NK-92 (cell line): ENCODE results near the gene SLC39A8.
"Not testable (repeated sequence)": the region's sequence is repeated elsewhere in the genome, so short reads cannot be mapped to it uniquely, and the experiment has no call there.

Experiments
- DNase-seq: peaks from one replicate; lab custom pipeline; 2025; ENCODE audit not compliant: unreplicated experiment; lab: John Stamatoyannopoulos, UW

The SLC39A8 gene

GRCh38 chr4:102344954-102345794, at the start of gene SLC39A8:
Gene SLC39A8 (minus strand): TSS chr4:102345482. CDS start chr4:102344662, 820 bp downstream.
- DNase-seq, result peak; percentile 26

- no peak for DNase-seq
Observed at GRCh38 chr4:102392033-102392744, 46.9 kb upstream of the SLC39A8 start.

GRCh38 chr4:102390438-102390837, 45.2 kb upstream of the SLC39A8 start:
- DNase-seq, result no peak

- no peak for DNase-seq
Observed at GRCh38 chr4:102388611-102389010, 43.3 kb upstream of the SLC39A8 start.

GRCh38 chr4:102387552-102388150, 42.4 kb upstream of the SLC39A8 start:
- no peak for DNase-seq

GRCh38 chr4:102386966-102387365, 41.7 kb upstream of the SLC39A8 start:
- DNase-seq, result no peak

GRCh38 chr4:102380253-102380652, 35.0 kb upstream of the SLC39A8 start:
- not testable (repeated sequence) for DNase-seq

GRCh38 chr4:102362922-102363432, 17.7 kb upstream of the SLC39A8 start:
- DNase-seq, result no peak

- no peak for DNase-seq
Observed at GRCh38 chr4:102358128-102358527, 12.8 kb upstream of the SLC39A8 start.

- not testable (repeated sequence) for DNase-seq
Observed at GRCh38 chr4:102357637-102358036, 12.4 kb upstream of the SLC39A8 start.

GRCh38 chr4:102356562-102357202, 11.4 kb upstream of the SLC39A8 start:
- no peak for DNase-seq

- no peak for DNase-seq
Observed at GRCh38 chr4:102355748-102356147, 10.5 kb upstream of the SLC39A8 start.

GRCh38 chr4:102354671-102355454, 9.6 kb upstream of the SLC39A8 start:
- no peak for DNase-seq

GRCh38 chr4:102352781-102353180, 7.5 kb upstream of the SLC39A8 start:
- DNase-seq, result no peak

- DNase-seq, result no peak
Observed at GRCh38 chr4:102350634-102351033, 5.4 kb upstream of the SLC39A8 start.

GRCh38 chr4:102348701-102349100, 3.4 kb upstream of the SLC39A8 start:
- DNase-seq, result no peak

- DNase-seq, result no peak
Observed at GRCh38 chr4:102345795-102346100, 466 bp upstream of the SLC39A8 start.

GRCh38 chr4:102344520-102344953, 745 bp downstream of the SLC39A8 start:
- no peak for DNase-seq

- no peak for DNase-seq
Observed at GRCh38 chr4:102343964-102344519, 1.2 kb downstream of the SLC39A8 start.

- DNase-seq, result no peak
Observed at GRCh38 chr4:102342404-102343074, 2.7 kb downstream of the SLC39A8 start.
